IPS-NIHi11 (cell line): Measurements from ENCODE around the gene MUL1.
"Not testable (repeated sequence)": the region's sequence is repeated elsewhere in the genome, so short reads cannot be mapped to it uniquely, and the experiment has no call there.

Experiments used
- DNase-seq: peaks from one replicate; pipeline ENCODE4 v3.0.0; 2012; ENCODE audit warnings: mixed read lengths, low spot score

MUL1 gene, protein sequence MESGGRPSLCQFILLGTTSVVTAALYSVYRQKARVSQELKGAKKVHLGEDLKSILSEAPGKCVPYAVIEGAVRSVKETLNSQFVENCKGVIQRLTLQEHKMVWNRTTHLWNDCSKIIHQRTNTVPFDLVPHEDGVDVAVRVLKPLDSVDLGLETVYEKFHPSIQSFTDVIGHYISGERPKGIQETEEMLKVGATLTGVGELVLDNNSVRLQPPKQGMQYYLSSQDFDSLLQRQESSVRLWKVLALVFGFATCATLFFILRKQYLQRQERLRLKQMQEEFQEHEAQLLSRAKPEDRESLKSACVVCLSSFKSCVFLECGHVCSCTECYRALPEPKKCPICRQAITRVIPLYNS

DNA sequence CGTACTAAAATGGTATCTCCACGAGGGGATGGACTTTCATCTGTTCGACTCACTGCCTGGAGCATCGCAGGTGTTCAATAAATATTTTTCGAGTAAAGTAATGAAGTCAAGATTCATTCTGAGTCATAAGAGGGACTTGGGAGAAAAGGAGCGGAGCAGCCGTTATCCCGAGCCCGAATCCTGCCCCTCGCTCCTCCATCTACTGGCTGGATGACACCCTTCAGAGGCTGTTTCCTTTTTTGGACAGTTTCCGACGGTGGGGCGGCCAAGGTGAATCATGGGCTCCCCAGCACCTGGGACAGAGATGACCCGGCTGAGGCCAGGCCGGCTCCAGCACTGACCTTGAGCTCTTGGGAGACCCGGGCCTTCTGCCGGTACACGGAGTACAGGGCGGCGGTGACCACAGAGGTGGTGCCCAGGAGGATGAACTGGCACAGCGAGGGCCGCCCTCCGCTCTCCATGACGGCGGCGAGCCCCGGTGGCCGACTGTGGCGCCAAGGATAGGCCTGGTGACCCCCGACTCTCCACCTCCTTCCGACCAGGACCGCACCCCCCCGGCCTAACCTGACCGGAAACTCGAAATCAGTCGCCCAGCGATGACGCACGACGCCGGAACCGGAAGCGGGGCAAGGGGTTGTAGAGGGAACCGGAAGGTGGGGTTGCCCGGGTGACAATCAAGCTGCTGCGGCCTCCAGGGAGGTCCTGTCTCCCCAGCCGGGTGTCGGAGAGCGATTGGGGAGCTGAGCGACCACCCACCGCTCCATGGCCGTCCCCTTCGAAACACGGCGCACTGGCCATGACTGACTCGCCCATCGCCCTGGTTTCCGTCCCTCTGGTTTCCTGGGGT is at the start of gene MUL1:
TSS of gene MUL1 (minus strand) at position 588 of the 847 bp plus-strand sequence. CDS start at position 461, 127 bp downstream.
- DNase-seq: peak; percentile 98

DNA sequence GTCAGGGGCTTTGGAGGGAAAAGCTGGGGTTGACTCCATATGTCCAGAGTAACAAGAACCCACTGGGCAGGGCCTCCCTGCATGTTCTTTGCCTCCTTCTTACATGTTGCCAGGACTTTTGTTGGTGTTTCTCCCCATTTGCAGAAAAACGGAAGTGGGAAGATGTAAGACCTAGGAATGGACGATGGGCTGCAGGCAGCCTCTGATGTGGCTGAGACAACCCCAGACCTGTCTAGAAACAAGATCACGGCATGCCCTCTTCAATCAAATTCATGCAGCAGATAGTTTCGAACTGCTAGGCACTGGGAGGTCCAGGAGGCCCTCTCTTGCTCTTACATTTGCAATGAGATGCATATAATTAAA is 47.8 kb upstream of the MUL1 start:
- DNase-seq: no peak

DNA sequence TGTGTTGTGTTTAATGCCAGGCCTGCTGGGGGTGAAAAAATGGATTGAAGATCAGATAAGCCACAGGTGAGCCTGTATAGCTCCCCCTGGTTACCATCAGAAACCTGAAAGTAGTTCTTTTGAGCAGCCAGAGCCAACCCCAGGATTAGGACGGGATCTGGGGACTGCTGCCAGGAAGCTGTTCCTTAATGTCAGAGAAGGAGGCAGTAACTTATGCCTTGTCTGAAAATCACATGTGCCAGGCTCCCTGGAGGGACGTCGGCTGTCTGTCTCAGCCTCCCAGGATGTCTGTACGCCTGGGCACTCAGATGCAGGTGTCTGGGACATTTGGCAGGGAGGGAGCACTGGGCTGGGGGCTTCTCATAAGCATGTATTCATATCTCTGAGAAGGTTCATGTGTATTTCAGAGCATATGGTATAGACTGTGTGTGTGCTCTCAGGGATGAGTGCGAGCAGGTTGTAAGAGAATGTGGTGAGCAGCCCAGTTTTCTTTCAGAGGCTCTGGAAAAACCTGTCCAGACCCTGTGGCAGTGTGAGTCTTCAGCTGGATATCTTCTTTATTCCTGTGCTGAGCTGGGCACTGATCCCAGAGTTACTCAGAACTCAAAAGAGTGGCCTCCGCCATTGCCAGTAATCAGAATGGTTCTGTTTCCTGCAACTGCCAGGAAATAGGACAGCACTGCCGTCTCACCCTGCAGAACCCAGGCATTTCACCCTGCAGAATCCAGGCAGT is 47.2 kb upstream of the MUL1 start:
- DNase-seq: no peak

DNA sequence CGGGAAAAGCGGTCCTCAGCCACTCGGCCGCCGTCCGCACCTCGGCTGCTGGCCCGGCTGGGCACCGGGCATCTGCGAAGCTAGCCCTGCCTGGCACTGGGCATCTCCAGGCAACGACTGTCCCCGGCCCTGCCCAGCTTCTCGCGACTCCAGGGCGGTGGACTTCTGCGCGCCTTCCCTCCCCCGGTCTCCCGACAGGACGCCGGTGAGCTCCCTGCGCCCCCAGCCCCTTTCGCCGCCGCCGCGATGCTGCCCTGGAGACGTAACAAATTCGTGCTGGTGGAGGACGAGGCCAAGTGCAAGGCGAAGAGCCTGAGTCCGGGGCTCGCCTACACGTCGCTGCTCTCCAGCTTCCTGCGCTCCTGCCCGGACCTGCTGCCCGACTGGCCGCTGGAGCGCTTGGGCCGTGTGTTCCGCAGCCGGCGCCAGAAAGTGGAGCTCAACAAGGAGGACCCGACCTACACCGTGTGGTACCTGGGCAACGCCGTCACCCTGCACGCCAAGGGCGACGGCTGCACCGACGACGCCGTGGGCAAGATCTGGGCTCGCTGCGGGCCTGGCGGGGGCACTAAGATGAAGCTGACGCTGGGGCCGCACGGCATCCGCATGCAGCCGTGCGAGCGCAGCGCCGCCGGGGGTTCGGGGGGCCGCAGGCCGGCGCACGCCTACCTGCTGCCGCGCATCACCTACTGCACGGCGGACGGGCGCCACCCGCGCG is 44.9 kb upstream of the MUL1 start:
- peak; percentile 58 for DNase-seq

DNA sequence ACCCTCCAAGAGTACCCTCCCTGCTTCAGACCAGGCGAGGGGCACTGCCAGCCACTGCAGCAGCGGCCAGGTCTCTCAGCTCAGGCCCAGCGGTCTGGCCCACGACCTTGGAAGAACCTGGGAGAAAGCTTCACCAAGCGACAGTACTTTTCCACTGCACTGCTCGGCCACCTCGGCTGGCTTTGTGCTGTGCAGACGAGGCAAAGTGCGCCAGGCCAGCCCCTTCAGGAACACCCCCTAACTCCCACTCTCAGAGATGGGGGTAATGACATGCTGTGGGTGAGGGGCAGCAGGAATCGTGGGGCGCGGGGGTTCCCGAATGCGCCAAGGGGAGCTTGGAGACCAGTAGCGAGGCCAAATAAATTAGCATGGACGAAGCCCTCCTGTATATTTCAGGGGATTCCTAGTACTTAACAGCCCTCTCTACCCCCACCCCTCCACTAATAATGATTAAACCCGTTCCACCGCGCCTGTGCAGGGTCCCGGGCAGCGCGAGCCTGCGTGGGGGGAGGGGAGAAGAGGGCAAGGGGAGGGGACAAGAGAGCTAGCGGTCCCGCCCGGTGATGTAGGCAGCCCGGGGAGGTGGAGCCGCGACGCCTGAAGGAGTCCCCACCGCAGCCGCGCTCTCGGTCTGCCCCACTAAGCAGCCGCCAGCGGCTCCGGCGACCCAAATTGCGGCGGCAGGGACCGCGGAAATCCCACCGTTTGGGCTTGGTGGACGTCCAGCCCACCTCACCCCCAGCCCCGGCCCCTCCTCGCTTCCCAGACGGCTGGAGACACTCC is 44.2 kb upstream of the MUL1 start, which contains the start of gene FAM43B:
TSS of gene FAM43B (plus strand) at position 629 of the 783 bp plus-strand sequence. CDS start 401 bp downstream, outside the sequence.
- DNase-seq: peak; percentile 84

DNA sequence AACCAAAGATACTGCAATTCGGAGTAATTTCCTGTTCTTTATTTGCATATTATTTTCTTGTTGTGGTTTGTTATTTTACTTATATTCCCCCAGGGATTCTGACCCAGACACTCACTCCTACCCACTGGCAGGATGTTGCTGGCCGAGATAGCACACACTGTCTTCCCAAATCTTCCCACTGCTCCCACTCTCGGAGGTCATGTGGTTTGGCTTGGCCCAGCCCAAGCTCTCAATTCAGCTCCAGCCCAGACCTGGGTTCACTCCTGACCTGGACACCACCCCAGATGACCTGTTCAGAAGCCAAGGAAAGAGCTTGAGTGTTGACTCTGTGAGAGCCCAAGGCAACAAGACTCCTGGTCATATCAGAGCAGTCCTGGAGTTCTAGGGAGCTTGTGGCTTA is 43.2 kb upstream of the MUL1 start:
- DNase-seq: no peak

DNA sequence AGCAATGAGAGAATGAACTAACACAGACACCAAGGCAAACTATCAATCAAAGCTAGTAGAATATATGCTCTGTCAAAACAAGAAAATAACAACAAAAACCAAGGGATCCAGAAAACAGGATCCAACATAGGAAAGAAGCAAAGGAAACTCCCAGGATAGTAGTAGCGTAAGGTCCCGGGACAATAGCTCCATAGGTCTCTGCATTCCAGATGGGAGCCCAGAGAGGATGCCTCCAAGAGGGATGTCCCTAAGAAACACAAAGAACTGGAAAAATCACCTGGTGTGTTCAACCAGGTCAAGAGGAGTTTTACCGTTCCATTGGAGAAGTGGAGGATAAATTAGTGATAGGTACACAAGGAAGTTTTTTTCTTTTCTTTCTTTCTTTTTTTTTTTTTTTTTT is 38.7 kb upstream of the MUL1 start:
- DNase-seq: peak; percentile 38

DNA sequence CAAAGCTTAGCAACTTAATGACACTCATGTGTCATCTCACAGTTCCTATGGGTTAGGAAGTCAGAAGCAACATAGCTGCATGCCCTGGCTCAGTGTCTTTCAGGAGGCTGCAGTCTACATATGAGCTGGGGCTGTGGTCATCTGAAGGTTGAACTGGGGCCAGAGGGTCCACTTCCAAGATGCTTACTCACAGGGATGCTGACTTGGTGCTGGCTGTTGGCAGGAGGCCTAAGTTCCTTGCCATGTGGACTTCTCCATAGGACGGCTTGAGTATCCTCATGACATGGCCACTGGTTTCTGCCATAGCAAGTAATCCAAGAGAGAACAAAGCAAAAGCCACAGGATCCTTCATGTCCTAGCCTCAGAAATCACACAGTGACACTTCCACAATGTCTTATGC is 32.3 kb upstream of the MUL1 start:
- DNase-seq: no peak

DNA sequence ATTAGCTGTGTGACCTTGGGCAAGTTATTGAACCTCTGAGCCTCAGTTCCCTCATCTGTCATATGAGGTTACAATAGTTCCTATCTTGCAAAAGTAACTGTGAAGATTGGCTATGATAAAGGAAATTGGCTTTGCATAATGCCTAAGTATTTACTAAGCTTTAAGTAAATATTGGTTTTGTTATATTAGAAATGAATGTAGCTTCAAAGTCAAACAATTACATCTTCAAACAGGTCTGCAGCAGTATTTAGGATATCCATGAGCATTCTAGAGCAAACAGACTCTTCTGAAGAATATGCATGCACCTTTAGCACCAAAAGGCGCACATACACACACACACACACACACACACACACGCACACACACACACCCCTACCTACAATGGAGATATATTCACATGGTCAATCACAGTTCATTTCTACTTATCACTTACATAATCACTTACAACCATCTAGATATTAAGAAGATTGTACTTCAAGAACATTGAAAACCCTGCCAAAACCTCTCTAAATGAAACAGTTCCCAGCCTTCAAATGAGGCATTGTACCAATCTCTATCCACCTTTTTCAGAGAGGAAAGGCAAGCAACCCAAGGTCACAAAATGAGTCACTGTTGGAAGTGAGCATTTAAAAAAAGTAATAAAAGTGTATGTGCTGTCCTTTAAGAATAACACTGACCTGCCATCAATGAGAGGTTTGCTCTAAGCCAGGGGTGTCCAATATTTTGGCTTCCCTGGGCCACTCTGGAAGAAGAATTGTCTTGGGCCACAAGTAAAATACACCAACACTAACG is 31.0 kb upstream of the MUL1 start:
- DNase-seq: no peak

DNA sequence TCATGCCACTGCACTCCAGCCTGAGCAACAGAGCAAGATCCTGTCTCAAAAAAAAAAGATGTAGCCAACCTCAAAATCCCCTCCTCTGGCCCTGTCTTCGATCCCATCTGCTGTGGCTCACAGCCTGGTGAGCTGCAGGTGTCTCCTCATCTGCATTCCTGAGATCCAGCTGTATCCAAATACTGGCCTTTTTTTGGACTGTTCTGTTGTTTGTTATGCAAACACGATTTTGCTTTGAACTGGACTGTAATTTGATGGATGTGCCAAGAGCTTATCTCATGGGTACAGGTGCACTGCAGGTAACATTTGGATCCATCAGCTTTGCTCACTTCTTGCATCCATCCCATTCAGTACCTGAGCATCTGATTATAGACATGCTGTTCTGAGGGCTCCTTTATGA is 30.3 kb upstream of the MUL1 start:
- no peak for DNase-seq

DNA sequence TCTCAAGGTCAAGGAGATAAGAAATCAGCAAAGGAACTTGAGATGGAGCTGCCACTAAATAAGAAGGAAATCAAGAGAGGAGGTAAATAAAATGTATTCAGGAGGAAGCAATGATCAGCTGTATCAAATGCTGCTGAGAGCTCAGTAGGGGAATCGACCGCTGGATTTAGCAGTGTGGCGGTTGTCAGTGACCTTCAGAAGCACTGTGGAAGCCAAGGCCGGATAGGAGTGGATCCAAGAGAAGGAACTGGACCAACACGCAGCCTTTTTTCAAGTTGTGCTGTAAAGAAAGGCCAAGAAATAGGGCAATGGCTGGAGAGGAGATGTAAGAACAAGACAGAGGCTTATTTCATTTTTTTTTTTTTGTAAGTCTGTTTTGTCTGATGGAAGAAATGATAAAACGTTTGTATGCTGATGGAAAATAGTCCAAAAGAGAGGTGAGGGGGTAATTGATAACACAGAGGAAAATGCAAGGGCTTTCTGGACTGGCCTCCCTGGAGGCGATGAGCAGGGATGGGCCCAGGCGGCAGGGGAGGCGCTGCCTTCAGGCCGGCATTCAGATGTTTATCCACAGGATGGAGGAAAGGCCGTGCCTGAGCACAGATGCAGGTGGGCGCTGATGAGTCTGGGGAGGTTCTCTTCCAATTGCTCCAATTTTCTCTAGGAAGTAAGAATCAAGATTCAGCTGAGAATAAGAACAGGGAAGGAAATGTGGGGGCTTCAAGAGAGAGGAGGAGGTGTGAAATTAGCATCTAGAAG is 26.9 kb upstream of the MUL1 start:
- peak; percentile 33 for DNase-seq

DNA sequence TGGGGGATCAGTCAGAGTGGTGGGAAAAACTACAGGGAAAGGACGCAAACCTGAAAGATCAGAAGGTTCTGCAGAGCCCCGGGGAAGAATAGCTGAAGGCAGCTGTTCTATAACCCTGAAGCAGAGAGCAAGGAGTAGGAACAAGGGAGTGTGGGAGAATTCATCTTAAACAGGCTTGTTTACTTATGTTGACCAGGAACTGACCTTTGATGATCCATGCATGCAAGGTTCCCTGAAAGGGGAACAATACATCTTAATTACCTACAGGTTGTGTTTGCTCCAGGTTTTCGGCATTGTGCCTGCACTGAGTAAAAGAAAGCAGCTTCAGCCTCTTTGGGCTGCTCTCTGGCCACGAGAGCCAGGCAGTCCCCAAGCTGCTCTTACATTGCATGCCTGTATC is 25.7 kb upstream of the MUL1 start:
- DNase-seq: no peak

DNA sequence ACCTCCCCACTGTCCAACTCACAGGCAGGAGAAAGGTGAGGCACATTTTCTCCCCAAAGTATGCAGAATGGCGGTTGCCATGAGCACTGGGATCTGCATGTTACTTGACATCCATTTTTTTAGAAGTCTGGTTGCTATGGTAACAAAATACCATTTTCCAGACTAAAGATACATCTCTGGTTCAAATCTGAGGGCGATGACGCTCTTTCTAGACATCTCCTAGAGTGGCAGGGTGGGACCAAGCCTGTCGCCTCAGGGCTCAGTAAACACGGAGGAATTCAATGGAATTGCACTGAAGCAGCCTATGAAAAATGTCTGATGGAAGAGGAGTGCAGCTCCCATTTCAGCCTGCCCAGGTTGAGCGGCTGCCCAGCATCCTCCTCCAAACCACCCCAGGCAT is 22.9 kb upstream of the MUL1 start:
- DNase-seq: no peak

DNA sequence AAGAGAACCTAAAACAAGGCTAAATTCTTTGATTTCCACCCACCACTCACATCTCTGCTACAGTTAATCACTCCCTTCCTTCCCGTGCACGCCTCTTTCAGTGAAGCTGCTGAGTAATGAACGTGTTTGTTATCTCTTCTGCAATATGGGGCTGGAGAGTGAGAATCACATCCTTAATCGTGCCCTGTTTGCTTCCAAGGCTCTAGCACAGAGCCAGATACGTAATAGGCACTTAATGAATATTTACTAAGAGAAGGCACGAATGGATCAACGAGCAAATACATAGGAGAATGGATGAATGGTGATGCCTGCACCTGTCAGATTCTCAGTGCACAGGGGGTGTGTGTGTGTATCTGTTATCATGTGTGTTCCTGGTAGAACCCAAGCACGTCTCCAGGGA is 22.4 kb upstream of the MUL1 start:
- no peak for DNase-seq

DNA sequence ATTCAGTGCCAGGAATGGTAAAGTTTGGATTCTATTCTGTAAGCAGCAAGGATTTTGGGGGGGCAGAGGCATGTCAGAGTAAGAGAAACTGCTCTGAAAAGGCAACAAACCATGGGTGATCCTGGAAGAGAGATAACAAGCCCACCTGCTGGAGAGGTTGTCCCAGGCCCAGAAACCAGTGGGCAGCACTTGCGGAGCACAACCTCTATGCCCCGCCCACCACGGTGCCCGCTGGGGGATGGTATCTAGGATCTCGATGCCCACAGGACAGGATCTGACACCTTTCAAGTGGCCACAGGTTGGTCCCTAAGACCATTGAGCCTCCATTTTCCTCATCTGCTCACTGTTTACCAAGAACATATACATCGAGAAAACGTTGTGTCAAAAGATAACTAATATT is 20.3 kb upstream of the MUL1 start:
- no peak for DNase-seq

DNA sequence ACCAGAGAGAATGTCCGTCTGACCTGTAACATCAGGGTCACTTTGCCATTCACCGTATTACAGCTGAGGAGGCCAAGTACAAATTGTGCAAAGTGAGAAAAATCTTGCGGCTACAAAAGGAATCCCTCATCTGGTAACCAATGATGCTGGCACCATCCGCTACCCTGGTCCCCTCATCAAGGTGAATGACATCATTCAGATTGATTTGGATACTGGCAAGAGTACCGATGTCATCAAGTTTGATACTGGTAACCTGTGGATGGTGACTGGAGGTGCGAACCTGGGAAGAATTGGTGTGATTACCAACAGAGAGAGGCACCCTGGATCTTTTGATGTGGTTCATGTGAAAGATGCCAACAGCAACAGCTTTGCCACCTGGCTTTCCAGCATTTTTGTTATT is 18.3 kb upstream of the MUL1 start:
- no peak for DNase-seq

DNA sequence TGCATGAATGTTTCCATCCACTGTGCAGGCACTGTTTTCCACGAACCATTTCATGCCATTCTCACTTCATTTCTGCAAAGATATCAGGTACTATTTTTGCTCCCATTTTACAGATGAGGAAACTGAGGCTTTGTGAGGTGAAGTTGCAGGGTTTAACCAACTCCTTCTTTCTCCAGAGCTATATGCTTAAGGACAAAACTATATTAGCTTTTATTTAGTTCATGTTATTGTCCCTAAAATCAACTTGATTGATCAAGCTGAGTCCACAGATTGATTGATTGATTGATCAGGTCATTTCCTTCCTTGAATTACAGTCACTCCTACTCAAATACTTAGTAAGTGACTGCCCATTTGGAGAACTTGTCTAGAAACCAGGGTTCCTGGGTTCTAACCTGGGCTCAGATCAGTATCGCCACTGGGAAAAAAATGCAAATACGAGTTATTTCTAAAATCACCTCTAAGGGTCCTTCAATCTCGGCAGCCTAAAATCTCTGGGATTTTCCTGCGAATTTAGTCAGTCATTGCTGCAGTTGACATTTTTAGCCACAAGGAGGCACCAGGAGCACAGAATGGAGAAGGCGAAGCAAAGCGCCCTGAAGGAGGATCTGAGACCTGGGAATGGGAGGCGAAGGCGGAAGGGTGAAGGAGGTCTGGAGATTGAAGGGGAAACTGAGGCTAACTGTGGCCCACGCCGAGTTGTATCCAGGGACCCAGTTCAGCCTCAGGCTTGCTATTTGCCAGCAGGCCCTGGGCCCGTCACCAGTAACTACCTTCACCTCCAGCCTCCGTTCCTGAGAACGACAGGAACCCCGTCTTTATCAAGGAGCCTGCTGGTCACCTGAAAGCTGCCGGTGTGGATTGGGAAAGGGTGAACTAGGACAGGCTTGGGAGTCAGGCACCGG is 14.3 kb upstream of the MUL1 start:
- peak; percentile 75 for DNase-seq

DNA sequence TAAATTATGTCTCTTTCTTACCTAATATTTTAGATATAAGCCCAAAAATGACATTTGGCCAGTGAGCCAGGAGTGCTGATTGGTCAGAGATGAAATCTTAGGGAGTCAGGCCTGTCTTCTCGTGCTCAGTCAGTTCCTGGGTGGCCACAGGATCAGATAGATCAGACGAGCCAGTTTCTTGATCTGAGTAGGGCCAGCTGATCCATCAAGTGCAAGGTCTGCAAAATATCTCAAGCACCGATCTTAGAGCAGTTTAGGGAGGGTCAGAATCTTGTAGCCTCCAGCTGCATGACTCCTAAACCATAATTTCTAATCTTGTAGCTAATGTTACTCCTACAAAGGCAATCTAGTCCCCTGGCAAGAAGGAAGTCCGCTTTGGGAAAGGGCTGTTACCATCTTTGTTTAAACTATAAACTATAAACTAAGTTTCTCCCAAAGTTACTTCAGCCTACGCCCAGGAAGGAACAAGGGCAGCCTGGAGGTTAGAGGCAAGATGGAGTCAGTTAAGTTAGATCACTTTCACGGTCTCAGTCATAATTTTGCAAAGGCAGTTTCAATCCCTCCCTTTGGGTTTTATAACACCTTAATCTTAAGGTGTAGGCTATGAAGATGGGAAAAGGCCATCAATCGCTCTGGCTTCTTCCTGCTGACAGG is 11.8 kb upstream of the MUL1 start:
- DNase-seq: not testable (repeated sequence)
